ENCODE measurements around the gene OXLD1.

The OXLD1 gene

GRCh38 chr17:81666342-81667191, at the start of gene OXLD1, which contains the start of gene CCDC137:
OXLD1 (minus strand) TSS chr17:81666605; CDS start chr17:81666577, 28 bp downstream.
CCDC137 (plus strand) TSS chr17:81666737; CDS start chr17:81666767, 30 bp downstream.
- peak; percentile 86 for DNase-seq (ENCODE audit: low read depth, low spot score)

- no peak for DNase-seq (ENCODE audit: low read depth, low spot score)
Measured at GRCh38 chr17:81715107-81715871, 48.9 kb upstream of the OXLD1 start.

- no peak for DNase-seq (ENCODE audit: low read depth, low spot score)
Measured at GRCh38 chr17:81714412-81715106, 48.2 kb upstream of the OXLD1 start.

- no peak for DNase-seq (ENCODE audit: low read depth, low spot score)
Measured at GRCh38 chr17:81713556-81714411, 47.4 kb upstream of the OXLD1 start.

GRCh38 chr17:81713004-81713555, 46.7 kb upstream of the OXLD1 start:
- DNase-seq (ENCODE audit: low read depth, low spot score), result no peak

- DNase-seq (ENCODE audit: low read depth, low spot score), result no peak
Measured at GRCh38 chr17:81712468-81713003, 46.1 kb upstream of the OXLD1 start.

GRCh38 chr17:81711814-81712467, 45.5 kb upstream of the OXLD1 start, which contains the start of gene SLC25A10:
SLC25A10 (plus strand) TSS chr17:81712284; CDS start chr17:81712427, 143 bp downstream.
- no peak for DNase-seq (ENCODE audit: low read depth, low spot score)

GRCh38 chr17:81710514-81711308, 44.3 kb upstream of the OXLD1 start:
- no peak for DNase-seq (ENCODE audit: low read depth, low spot score)

GRCh38 chr17:81708739-81709185, 42.4 kb upstream of the OXLD1 start:
- DNase-seq (ENCODE audit: low read depth, low spot score), result no peak

GRCh38 chr17:81707725-81708646, 41.6 kb upstream of the OXLD1 start:
- DNase-seq (ENCODE audit: low read depth, low spot score), result no peak

GRCh38 chr17:81706757-81707624, 40.6 kb upstream of the OXLD1 start:
- DNase-seq (ENCODE audit: low read depth, low spot score), result no peak

GRCh38 chr17:81706232-81706611, 39.8 kb upstream of the OXLD1 start:
- DNase-seq (ENCODE audit: low read depth, low spot score), result no peak

- no peak for DNase-seq (ENCODE audit: low read depth, low spot score)
Measured at GRCh38 chr17:81705518-81706231, 39.3 kb upstream of the OXLD1 start.

- DNase-seq (ENCODE audit: low read depth, low spot score), result no peak
Measured at GRCh38 chr17:81703747-81704654, 37.6 kb upstream of the OXLD1 start.
